Activated CD4-positive, alpha-beta T cell treated with anti-CD3 and anti-CD28 coated beads for 4 hours (primary cell): ENCODE data around the gene PRDX3.
"Not testable (repeated sequence)": the region's sequence is repeated elsewhere in the genome, so short reads cannot be mapped to it uniquely, and the experiment has no call there.

Experiments
- DNase-seq, 2 donors: peaks; one replicate each; pipeline ENCODE4 v3.0.0-alpha.2; 2020

The PRDX3 gene

DNA sequence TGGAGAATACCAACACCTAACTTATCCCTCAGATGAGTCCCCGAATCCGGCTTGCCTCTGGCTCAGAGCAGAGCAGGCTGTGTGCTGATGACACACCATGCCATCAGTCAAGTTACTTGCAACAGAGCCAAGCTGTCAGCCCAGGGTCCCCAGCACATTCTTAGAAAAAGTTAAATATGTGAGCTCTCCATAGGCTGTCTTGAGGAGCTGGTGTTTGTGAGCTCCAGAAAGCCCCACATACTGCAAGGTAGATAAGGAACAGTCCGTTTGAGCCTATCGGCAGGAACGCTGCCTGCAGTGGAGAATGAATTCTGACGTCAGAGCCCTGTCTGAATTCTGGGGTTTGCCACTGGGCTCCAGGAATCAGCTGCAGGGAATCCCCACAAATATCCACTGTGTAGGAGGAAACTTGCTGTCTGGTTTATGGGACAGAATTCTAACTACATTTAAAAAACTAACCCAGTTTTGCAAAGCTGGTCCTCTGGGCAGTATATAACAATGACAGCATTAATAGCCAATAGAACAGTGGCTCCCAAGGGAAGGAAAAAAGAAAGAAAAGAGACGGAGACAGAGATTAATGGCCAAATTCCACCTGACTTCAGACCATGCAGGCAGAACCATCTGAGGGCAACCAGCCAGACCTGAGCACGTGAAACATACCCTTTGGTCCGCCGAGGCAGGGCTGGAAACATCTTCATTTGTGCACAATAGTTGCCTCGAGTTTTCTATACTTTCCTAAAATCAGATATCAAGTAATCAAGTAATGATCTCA lies 16.7 kb downstream of the PRDX3 start:
- no peak for DNase-seq

DNA sequence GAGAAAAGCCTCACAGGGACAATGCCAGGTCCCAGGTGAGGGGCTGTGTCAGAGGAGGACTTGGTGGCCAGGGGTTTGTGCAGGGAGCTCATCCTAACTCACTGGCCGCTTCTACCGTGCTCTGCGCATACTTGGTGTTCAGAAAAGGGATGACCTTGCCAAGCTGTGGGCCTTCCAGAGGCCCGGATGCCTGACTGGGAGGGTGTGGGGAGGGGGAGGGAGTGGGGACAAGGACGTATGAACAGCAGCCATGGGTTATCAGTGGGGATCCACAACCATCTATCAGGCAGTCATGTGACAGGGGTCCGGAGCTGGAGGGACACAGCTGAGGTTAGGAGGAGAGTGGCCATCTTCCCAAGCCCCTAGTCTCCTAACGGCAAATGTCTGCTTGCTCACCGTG lies 19.3 kb downstream of the PRDX3 start:
- DNase-seq = no peak

- no peak for DNase-seq
Observed at GRCh38 chr10:119153661-119154060, 25.0 kb downstream of the PRDX3 start.

- no peak for DNase-seq
Observed at GRCh38 chr10:119153041-119153440, 25.6 kb downstream of the PRDX3 start.

- DNase-seq = not testable (repeated sequence)
Observed at GRCh38 chr10:119151601-119152000, 27.0 kb downstream of the PRDX3 start.

DNA sequence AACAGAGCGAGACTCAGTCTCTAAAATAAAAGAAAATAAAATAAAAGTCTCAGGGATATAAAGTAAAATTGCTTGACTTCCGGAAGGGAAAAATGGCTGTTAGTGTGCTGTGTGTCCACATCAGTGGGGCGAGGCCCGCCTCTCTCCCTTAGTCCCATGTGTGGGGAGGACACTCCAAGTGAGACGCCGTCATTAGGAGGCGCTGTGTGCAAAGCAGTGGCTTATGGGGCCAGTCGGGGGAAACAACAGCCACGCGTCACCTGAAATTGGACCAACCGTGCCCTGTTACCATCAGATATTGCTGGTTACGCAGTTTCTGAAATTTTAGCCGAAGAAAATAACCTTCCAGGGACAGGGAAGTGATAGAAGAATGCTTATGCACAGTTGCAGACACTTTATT lies 28.9 kb downstream of the PRDX3 start:
- DNase-seq = no peak

GRCh38 chr10:119149157-119149556 lies 29.5 kb downstream of the PRDX3 start:
- DNase-seq = no peak

DNA sequence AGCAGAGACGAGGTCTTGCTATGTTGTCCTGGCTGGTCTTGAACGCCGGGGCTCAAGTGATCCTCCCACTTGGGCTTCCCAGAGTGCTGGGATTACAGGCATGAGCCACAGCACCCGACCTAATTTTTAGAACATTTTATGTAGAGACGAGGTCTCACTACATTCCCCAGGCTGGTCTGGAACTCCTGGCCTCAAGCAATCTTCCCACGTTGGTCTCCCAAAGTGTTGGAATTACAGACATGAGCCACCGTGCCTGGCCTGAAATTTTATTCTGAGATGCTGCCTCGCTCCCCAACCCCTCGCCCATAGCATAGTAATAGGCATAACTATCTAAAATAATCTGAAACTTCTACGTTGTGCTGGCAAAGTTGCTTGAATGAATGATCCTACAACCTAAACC lies 35.0 kb downstream of the PRDX3 start:
- DNase-seq = no peak

- no peak for DNase-seq
Observed at GRCh38 chr10:119140603-119141245, 37.9 kb downstream of the PRDX3 start.

- peak; percentile 46 to 52 for DNase-seq
Observed at GRCh38 chr10:119139464-119140067, 39.0 kb downstream of the PRDX3 start.

DNA sequence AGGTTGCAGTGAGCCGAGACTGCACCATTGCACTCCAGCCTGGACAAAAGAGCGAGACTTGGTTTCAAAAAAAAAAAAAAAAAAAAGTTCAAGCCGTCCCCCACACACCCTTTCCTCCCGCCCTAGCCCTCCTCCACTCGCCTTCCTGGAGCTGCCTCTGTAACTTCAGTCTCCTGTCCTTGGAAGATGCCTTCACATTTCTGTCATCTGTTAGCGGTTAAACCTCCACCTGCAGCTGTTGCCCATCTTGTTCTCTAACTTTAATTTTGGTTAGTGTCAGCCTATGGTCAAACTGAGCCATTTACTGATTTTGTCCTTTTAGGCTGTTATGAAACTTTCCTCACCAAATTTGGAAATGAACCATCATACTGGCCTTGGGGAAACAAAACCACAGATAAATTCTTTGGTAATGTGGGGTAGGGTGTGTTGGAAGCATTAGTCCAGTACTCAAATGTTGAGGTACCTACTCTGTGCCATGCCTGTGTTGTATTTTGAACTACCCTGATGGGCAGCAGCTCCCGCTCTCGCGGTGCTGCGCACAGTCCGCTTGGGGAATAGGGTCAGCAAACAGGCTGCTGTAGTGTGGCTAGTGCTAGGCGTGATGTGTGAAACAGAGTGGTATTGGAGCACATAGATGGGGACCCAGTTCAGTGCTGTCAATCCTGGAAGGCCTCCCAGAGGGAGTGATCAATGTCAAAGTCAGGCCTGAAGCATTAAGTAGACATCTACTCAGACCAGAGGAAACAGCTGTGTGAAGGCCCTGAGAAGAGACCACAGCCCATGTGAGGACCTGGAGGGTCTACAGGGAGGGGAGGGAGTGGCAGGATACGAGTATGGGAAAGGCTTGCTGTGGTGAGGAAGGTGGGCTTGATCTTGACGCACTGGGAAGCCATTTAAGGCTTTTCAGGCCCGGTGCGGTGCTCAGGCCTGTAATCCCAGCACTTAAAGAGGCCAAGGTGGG lies 40.0 kb downstream of the PRDX3 start:
- DNase-seq = no peak

- DNase-seq = not testable (repeated sequence)
Observed at GRCh38 chr10:119137878-119138277, 40.7 kb downstream of the PRDX3 start.

DNA sequence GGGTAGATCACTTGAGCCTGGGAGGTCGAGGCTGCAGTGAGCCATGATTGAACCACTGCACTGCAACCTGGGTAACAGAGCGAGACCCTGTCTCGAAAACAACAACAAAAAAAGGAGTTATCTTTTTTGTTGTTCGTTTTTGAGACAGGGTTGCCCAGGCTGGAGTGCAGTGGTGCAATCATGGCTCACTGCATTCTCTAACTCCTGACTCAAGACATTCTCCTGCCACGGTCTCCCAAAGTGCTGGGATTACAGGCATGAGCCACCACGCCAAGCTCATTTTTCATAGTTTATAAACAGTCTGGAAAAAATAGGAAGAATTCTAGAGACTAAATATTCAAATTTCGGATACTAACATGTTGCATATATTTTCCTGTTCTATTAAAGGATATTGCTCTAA lies 42.5 kb downstream of the PRDX3 start:
- DNase-seq = no peak

- no peak for DNase-seq
Observed at GRCh38 chr10:119135513-119135881, 43.1 kb downstream of the PRDX3 start.

GRCh38 chr10:119133949-119134348 lies 44.7 kb downstream of the PRDX3 start:
- no peak for DNase-seq

- no peak for DNase-seq
Observed at GRCh38 chr10:119132521-119133345, 45.9 kb downstream of the PRDX3 start.

DNA sequence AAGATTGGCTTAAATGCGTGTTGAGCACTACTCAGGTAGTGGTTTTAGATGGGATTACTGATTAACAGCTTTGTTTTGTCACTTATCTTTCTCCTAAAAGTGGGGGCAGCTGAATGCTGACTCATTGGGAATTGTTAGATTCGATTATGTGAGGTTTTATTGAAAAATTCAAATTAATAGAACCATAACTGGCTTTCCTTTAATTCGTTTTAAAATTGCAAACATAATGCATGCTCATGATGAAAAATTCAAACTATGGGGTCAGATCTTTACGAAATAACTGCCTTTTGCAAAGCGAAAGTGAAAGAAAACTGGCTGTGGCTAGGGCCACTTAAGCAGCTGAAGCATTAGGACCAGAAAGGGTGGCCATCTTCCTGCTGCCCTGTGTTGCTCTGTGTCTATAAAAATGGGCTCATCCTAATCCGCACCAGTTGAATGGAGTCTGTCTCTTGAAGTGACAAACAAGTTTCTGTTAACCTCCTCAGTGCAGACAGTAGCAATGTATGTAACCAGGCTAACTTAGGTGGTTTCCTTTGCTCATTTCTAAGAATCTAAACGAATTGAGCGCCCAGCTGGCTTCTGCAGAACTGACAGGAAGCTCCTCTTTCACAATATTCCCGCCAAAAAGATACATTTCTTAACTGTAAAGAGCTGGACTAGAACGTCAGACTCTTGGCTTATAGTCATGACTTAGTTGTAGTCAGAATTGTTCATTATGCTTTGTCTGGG lies 46.9 kb downstream of the PRDX3 start:
- DNase-seq = peak; percentile 32 to 50

DNA sequence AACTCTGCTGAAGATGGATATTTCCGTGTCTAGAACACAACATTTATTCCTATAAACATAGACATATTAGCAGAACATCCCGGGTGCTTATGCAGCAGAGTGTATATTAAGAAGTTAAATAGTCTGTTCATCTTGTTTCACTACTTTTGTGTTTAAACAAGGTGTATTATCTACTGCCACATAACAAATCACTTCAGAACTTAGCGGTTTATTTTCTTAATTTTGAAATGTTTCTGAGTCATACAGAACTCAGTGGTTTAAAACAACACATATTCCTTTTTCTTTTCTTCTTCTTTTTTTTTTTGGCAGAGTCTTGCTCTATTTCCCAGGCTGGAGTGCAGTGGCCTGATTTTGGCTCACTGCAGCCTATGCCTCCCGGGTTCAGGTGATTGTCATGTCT lies 48.9 kb downstream of the PRDX3 start:
- no peak for DNase-seq

GRCh38 chr10:119125942-119126341 lies 52.7 kb downstream of the PRDX3 start:
- DNase-seq = no peak

DNA sequence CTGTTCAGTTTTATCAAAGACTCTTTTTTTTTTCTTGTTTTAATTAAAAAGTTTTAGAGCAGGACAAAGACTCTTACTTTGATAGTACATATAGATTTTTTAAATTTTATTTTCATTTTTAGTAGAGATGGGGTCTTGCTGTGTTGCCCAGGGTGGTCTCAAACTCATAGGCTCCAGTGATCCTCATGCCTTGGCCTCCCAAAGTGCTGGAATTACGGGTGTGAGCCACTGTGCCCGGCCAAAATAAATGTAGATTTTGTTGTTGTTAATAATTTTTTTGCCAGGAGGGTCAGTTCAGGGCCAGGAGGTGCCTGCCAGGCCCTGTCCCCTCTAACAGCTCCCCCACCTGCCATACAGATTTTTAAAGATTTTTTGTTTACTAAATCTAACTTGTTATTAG lies 57.7 kb downstream of the PRDX3 start:
- DNase-seq = no peak

- DNase-seq = no peak
Observed at GRCh38 chr10:119120413-119120867, 58.2 kb downstream of the PRDX3 start.
